G401 (cell line): Measurements from ENCODE around the gene CHIT1. TPM values are rescaled to one million over a fixed set of nuclear protein-coding genes. Genes with fewer than 3 reads are reported as not detected.
"Not testable (repeated sequence)": the region's sequence is repeated elsewhere in the genome, so short reads cannot be mapped to it uniquely, and the experiment has no call there.

Source experiments
- DNase-seq: peaks from one replicate; pipeline ENCODE4 v3.0.0-alpha.2; 2015; ENCODE audit warnings: low spot score
- in situ Hi-C: cut with HindIII; loops from 2 replicates; pipeline ENCODE4 v1.10.0; 2016; ENCODE audit warnings: low sequenced_read_pairs, mixed read lengths
- total RNA-seq: library from RNA; depleted of rRNA; stranded (reverse); fragments of >200 nt; shearing (Covaris generic); gene quantifications from 2 replicates; pipeline ENCODE4 v1.2.3, GENCODE V29; 2014

Gene CHIT1
- total RNA-seq, 1 experiment from 2014 or later = not detected

- in situ Hi-C loops = loop anchor here (25.0 kb wide), 1 partner anchor 94 kb away; the partner anchor contains the start of gene FMOD
- no peak for DNase-seq
Observed at GRCh38 chr1:203267912-203268311, 38.4 kb upstream of the CHIT1 start.

GRCh38 chr1:203267347-203267846 is 37.9 kb upstream of the CHIT1 start:
- in situ Hi-C loops = loop anchor here (25.0 kb wide), 1 partner anchor 95 kb away; the partner anchor contains the start of gene FMOD
- DNase-seq = peak; percentile 94

GRCh38 chr1:203266140-203266539 is 36.7 kb upstream of the CHIT1 start:
- in situ Hi-C loops = loop anchor here (25.0 kb wide), 1 partner anchor 96 kb away; the partner anchor contains the start of gene FMOD

GRCh38 chr1:203265541-203265940 is 36.1 kb upstream of the CHIT1 start:
- no peak for DNase-seq
- in situ Hi-C loops = loop anchor here (25.0 kb wide), 1 partner anchor 97 kb away; the partner anchor contains the start of gene FMOD

More at GRCh38 chr1:203266140-203266539, 36.7 kb upstream of the CHIT1 start:
- DNase-seq = not testable (repeated sequence)

- DNase-seq = no peak
- in situ Hi-C loops = loop anchor here (25.0 kb wide), 1 partner anchor 98 kb away; the partner anchor contains the start of gene FMOD
Observed at GRCh38 chr1:203264052-203264501, 34.6 kb upstream of the CHIT1 start.

- in situ Hi-C loops = loop anchor here (25.0 kb wide), 1 partner anchor 99 kb away; the partner anchor contains the start of gene FMOD
Observed at GRCh38 chr1:203263496-203263895, 34.0 kb upstream of the CHIT1 start.

GRCh38 chr1:203256636-203257035 is 27.2 kb upstream of the CHIT1 start:
- in situ Hi-C loops = loop anchor here (25.0 kb wide), 1 partner anchor 106 kb away; the partner anchor contains the start of gene FMOD
- DNase-seq = not testable (repeated sequence)

More at GRCh38 chr1:203263496-203263895, 34.0 kb upstream of the CHIT1 start:
- DNase-seq = no peak

- in situ Hi-C loops = loop anchor here (25.0 kb wide), 1 partner anchor 108 kb away; the partner anchor contains the start of gene FMOD
Observed at GRCh38 chr1:203254782-203255181, 25.3 kb upstream of the CHIT1 start.

GRCh38 chr1:203252678-203253077 is 23.2 kb upstream of the CHIT1 start:
- DNase-seq = no peak
- in situ Hi-C loops = loop anchor here (25.0 kb wide), 1 partner anchor 110 kb away; the partner anchor contains the start of gene FMOD

More at GRCh38 chr1:203254782-203255181, 25.3 kb upstream of the CHIT1 start:
- not testable (repeated sequence) for DNase-seq

- DNase-seq = no peak
- in situ Hi-C loops = loop anchor here (25.0 kb wide), 1 partner anchor 111 kb away; the partner anchor contains the start of gene FMOD
Observed at GRCh38 chr1:203251466-203251865, 22.0 kb upstream of the CHIT1 start.

- in situ Hi-C loops = loop anchor here (25.0 kb wide), 1 partner anchor 111 kb away; the partner anchor contains the start of gene FMOD
- no peak for DNase-seq
Observed at GRCh38 chr1:203250911-203251310, 21.4 kb upstream of the CHIT1 start.

GRCh38 chr1:203244776-203245175 is 15.3 kb upstream of the CHIT1 start:
- DNase-seq = no peak
- in situ Hi-C loops = no loop called here

- in situ Hi-C loops, DNase-seq: not testable (repeated sequence)
Observed at GRCh38 chr1:203241708-203242107, 12.2 kb upstream of the CHIT1 start.

- in situ Hi-C loops = no loop called here
Observed at GRCh38 chr1:203239526-203240305, 10.2 kb upstream of the CHIT1 start.

GRCh38 chr1:203239081-203239480 is 9.6 kb upstream of the CHIT1 start:
- DNase-seq = no peak
- in situ Hi-C loops = no loop called here

More at GRCh38 chr1:203239526-203240305, 10.2 kb upstream of the CHIT1 start:
- DNase-seq = no peak

GRCh38 chr1:203238535-203238934 is 9.1 kb upstream of the CHIT1 start:
- no peak for DNase-seq
- in situ Hi-C loops = no loop called here

- DNase-seq, in situ Hi-C loops: not testable (repeated sequence)
Observed at GRCh38 chr1:203234901-203235300, 5.4 kb upstream of the CHIT1 start.

- no peak for DNase-seq
- in situ Hi-C loops = no loop called here
Observed at GRCh38 chr1:203228670-203229069, 803 bp downstream of the CHIT1 start.

GRCh38 chr1:203227371-203228083 is 1.9 kb downstream of the CHIT1 start:
- no peak for DNase-seq
- in situ Hi-C loops = no loop called here
